Neutrophil (primary cell): ENCODE results near the gene FAAP20.

Experiments
- H3K27ac ChIP-seq: fragments of 200-600 bp; sonication (generic); 2 replicates; pipeline ENCODE4 v1.5.1; 2016; ENCODE audit warnings: mild to moderate bottlenecking, moderate library complexity
- H3K27me3 ChIP-seq: fragments of 200-600 bp; sonication (generic); 2 replicates; pipeline ENCODE4 v1.6.0; 2016; ENCODE audit warnings: mild to moderate bottlenecking
- H3K36me3 ChIP-seq: fragments of 200-600 bp; sonication (generic); 2 replicates; pipeline ENCODE4 v1.5.1; 2017
- H3K4me1 ChIP-seq, 2 experiments: fragments of 200-600 bp in 1 of 2; sonication (generic) in 1 of 2; 1 replicate in 1 of 2; 2 replicates in 1 of 2; pipeline versions ENCODE4 v1.5.1 to v1.6.1; 2013 to 2016; ENCODE audit warnings: low read depth in 1 of 2, low read length in 1 of 2, mild to moderate bottlenecking in 1 of 2, moderate library complexity in 1 of 2; ENCODE audit not compliant: control insufficient read depth in 1 of 2, insufficient read depth in 1 of 2
- H3K4me3 ChIP-seq, 2 experiments: fragments of 200-600 bp in 1 of 2; sonication (generic) in 1 of 2; 1 replicate in 1 of 2; 2 replicates in 1 of 2; pipeline ENCODE4 v1.5.1; 2013 to 2016; ENCODE audit warnings: low read depth in 1 of 2, low read length in 1 of 2, mild to moderate bottlenecking in 1 of 2, moderate library complexity in 1 of 2
- H3K9me3 ChIP-seq: fragments of 200-600 bp; sonication (generic); 2 replicates; pipeline ENCODE4 v1.5.1; 2016
- CTCF ChIP-seq: fragments of 200-600 bp; sonication (generic); IDR thresholded peaks from 2 replicates; pipeline ENCODE4 v1.5.1; 2016; ENCODE audit warnings: antibody characterized with exemption

FAAP20 gene

GRCh38 chr1:2176615-2177014 lies 18.0 kb downstream of the FAAP20 start:
- Histone ChIP-seq H3K4me1 (peaks cover 14 to 22% of the 10 kb centered on the region in 2 experiments), H3K27me3 (no peaks in the 10 kb centered on the region), H3K9me3 (no peaks in the 10 kb centered on the region), H3K4me3 (no peak overlapping the region), H3K27ac (no peak overlapping the region), H3K36me3 (peaks cover 45% of the 10 kb centered on the region)
- TF ChIP-seq CTCF, result no peak

GRCh38 chr1:2175681-2176454 lies 18.7 kb downstream of the FAAP20 start:
- Histone ChIP-seq H3K4me3 (no peak overlapping the region), H3K4me1 (peaks cover 14 to 22% of the 10 kb centered on the region in 2 experiments), H3K27ac (no peak overlapping the region), H3K36me3 (peaks cover 44% of the 10 kb centered on the region), H3K27me3 (no peaks in the 10 kb centered on the region), H3K9me3 (no peaks in the 10 kb centered on the region)
- TF ChIP-seq CTCF, result no peak

GRCh38 chr1:2175055-2175414 lies 19.5 kb downstream of the FAAP20 start:
- Histone ChIP-seq H3K4me3 (peak overlapping the region in 1 of 2 experiments; percentile 46), H3K27ac (peak overlapping the region; percentile 70), H3K9me3 (no peaks in the 10 kb centered on the region), H3K4me1 (peaks cover 14 to 22% of the 10 kb centered on the region in 2 experiments), H3K27me3 (no peaks in the 10 kb centered on the region), H3K36me3 (peaks cover 36% of the 10 kb centered on the region)
- no peak for TF ChIP-seq CTCF

- H3K27me3 ChIP-seq, result no peaks in the 10 kb centered on the region
- peak overlapping the region; percentile 46 to 57 for H3K4me3 ChIP-seq
- H3K4me1 ChIP-seq, result peaks cover 14 to 22% of the 10 kb centered on the region in 2 experiments
- H3K36me3 ChIP-seq, result peaks cover 36% of the 10 kb centered on the region
- H3K9me3 ChIP-seq, result no peaks in the 10 kb centered on the region
- H3K27ac ChIP-seq, result peak overlapping the region; percentile 70
- peak; percentile 89 for TF ChIP-seq CTCF
Measured at GRCh38 chr1:2174348-2175054, 20.1 kb downstream of the FAAP20 start.

GRCh38 chr1:2173546-2174347 lies 20.8 kb downstream of the FAAP20 start:
- H3K36me3 ChIP-seq, result peaks cover 29% of the 10 kb centered on the region
- TF ChIP-seq CTCF, result no peak
- no peaks in the 10 kb centered on the region for H3K9me3 ChIP-seq
- peak overlapping the region in 1 of 2 experiments; percentile 57 for H3K4me3 ChIP-seq
- peaks cover 14 to 22% of the 10 kb centered on the region in 2 experiments for H3K4me1 ChIP-seq
- no peaks in the 10 kb centered on the region for H3K27me3 ChIP-seq
- peak overlapping the region; percentile 70 for H3K27ac ChIP-seq
